ENCODE measurements around the gene SCARB1. TPM values are rescaled to one million over a fixed set of nuclear protein-coding genes. Genes with fewer than 3 reads are reported as not detected.

The SCARB1 gene
- total and polyA plus RNA-seq, 2 of the 13 experiments (the other 11 are each of a cell fraction or from before 2014, with no cell fraction given): 63.4 to 160 TPM

- TF ChIP-seq AFF4 (CRISPR knock-in tag; IDR thresholded peaks at IDR 0.05) (no peak), CSRNP2 (CRISPR knock-in tag; conservative IDR thresholded peaks at IDR 0.05; ENCODE audit: low read depth) (no peak), ZBTB3 (CRISPR knock-in tag; IDR thresholded peaks at IDR 0.05; ENCODE audit: borderline replicate concordance, low read depth) (no peak), SKIL (CRISPR knock-in tag; IDR thresholded peaks at IDR 0.05; ENCODE audit: borderline replicate concordance) (peak; percentile 82; the same call in 1 of the 2 replicates), GABPA (IDR thresholded peaks at IDR 0.05; ENCODE audit: low read depth, low read length) (no peak), GABPA (CRISPR knock-in tag; IDR thresholded peaks at IDR 0.05; ENCODE audit: low read depth) (no peak), ISX (CRISPR knock-in tag; conservative IDR thresholded peaks at IDR 0.05) (no peak), NR2F2 (IDR thresholded peaks at IDR 0.05; ENCODE audit: borderline replicate concordance, low read depth) (peak; percentile 38; the same call in 1 of the 2 replicates), SUZ12 (IDR thresholded peaks at IDR 0.05; ENCODE audit: low read depth, low read length) (no peak), STAG1 (CRISPR knock-in tag; IDR thresholded peaks at IDR 0.05) (peak; percentile 11; the same call in 1 of the 2 replicates), ZNF280B (CRISPR knock-in tag; IDR thresholded peaks at IDR 0.05; ENCODE audit: borderline replicate concordance) (no peak), HES4 (CRISPR knock-in tag; IDR thresholded peaks at IDR 0.05; ENCODE audit: borderline replicate concordance) (no peak), ZNF704 (CRISPR knock-in tag; IDR thresholded peaks at IDR 0.05; ENCODE audit: borderline replicate concordance) (no peak), CERS6 (CRISPR knock-in tag; IDR thresholded peaks at IDR 0.05) (no peak), MATR3 (CRISPR knock-in tag; IDR thresholded peaks at IDR 0.05) (no peak), ZNF891 (CRISPR knock-in tag; IDR thresholded peaks at IDR 0.05) (no peak; the same call in 1 of the 2 replicates), ZNF766 (CRISPR knock-in tag; IDR thresholded peaks at IDR 0.05; ENCODE audit: borderline replicate concordance) (no peak)
Measured at GRCh38 chr12:124837958-124838803, 25.5 kb downstream of the SCARB1 start (continued).
